Spleen (tissue), 7 donors: ENCODE measurements around the gene ATG4C.

Experiments used
- POLR2A ChIP-seq, 3 donors: fragments of 450-650 bp; IDR thresholded peaks; one replicate each; pipeline ENCODE4 v1.5.1; 2017; ENCODE audit warnings: antibody characterized with exemption in 3 of 3, mild to moderate bottlenecking in 1 of 3
- TF ChIP-seq, protein P1 (sequence below), 11 experiments: fragments of 200-600 bp in 7 of 11; fragments of 450-650 bp in 4 of 11; sonication (generic) in 4 of 11; IDR thresholded peaks in 8 of 11; conservative IDR thresholded peaks in 3 of 11; 1 replicate in 7 of 11; 2 replicates in 4 of 11; pipeline versions ENCODE4 v1.4.0 to v1.8.0; 2016 to 2021; ENCODE audit warnings: antibody characterized with exemption in 11 of 11, inconsistent platforms in 4 of 11, mild to moderate bottlenecking in 1 of 11
- donor health status: DM: no; HTN: no; CAD: no; lungs with moderate emphysema.
- donor health status: DM: no; HTN: no; CAD: no.
- donor health status: DM: no; HTN: no; CAD: no.

GRCh38 chr1:62844030-62844429 lies 60.1 kb downstream of the ATG4C start:
- TF ChIP-seq, protein P1, sequence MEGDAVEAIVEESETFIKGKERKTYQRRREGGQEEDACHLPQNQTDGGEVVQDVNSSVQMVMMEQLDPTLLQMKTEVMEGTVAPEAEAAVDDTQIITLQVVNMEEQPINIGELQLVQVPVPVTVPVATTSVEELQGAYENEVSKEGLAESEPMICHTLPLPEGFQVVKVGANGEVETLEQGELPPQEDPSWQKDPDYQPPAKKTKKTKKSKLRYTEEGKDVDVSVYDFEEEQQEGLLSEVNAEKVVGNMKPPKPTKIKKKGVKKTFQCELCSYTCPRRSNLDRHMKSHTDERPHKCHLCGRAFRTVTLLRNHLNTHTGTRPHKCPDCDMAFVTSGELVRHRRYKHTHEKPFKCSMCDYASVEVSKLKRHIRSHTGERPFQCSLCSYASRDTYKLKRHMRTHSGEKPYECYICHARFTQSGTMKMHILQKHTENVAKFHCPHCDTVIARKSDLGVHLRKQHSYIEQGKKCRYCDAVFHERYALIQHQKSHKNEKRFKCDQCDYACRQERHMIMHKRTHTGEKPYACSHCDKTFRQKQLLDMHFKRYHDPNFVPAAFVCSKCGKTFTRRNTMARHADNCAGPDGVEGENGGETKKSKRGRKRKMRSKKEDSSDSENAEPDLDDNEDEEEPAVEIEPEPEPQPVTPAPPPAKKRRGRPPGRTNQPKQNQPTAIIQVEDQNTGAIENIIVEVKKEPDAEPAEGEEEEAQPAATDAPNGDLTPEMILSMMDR (IDR thresholded peaks at IDR 0.05 in 8 of 11, conservative IDR thresholded peaks at IDR 0.05 in 3 of 11), result no peak
- no peak for TF ChIP-seq POLR2A (IDR thresholded peaks at IDR 0.05)
